K562 (cell line): Measurements from ENCODE around the gene TIPARP. TPM values are rescaled to one million over a fixed set of nuclear protein-coding genes. Genes with fewer than 3 reads are reported as not detected.
A peak's percentile ranks its signal among the peaks of the same experiment; 100 is the strongest.

Experiments
- ATAC-seq: fragments of 200-7000 bp; cut with Tn5 transposase; 3 replicates; pipeline ENCODE4 v1.9.1; 2020; ENCODE audit warnings: moderate library complexity
- BruUV-seq: library from RNA; stranded (reverse); fragments of 400-500 nt; replicated peaks from 2 replicates; lab custom pipeline; 2021; lab: Mats Ljungman, UMichigan
- CTCF ChIA-PET: fragments of 300-600 bp; formaldehyde crosslinking; extraction: SDS; loops from one replicate; lab custom pipeline; 2021; ENCODE audit warnings: low intra/inter-chr PET ratio; lab: Yijun Ruan, JAX
- POLR2A ChIA-PET: fragments of 300-600, 350-650 bp; sonication (Branson Sonifier 250); formaldehyde crosslinking; extraction: SDS; loops from one replicate; lab custom pipeline; 2021; ENCODE audit warnings: antibody characterized with exemption, inconsistent platforms; lab: Yijun Ruan, JAX
- DNase-seq, 4 experiments: peaks; one replicate each; pipeline versions ENCODE4 v3.0.0 to v3.0.0-alpha.2; 2011 to 2018; ENCODE audit warnings: low spot score in 3 of 4, mixed read lengths in 3 of 4; ENCODE audit errors: extremely low read depth in 1 of 4
- FAIRE-seq: peaks from 2 replicates; lab custom pipeline; 2011; peaks lifted over from hg19 to GRCh38; lab: Jason Lieb, UNC
- H2AFZ ChIP-seq: 2 replicates; pipeline ENCODE4 v1.6.0; 2011; ENCODE audit warnings: low read depth, low read length, control low read depth, inconsistent platforms
- H3K27ac ChIP-seq: fragments of 200-600 bp; 3 replicates; pipeline ENCODE4 v1.8.0; 2011; ENCODE audit warnings: low read depth, mild to moderate bottlenecking, control low read depth, inconsistent platforms, low read length, moderate library complexity, mixed read lengths; ENCODE audit errors: extremely low read depth
- H3K27me3 ChIP-seq, 2 experiments: fragments of 300-600 bp in 1 of 2; 2 replicates in 1 of 2; 3 replicates in 1 of 2; pipeline versions ENCODE4 v1.6.0 to v1.8.0; 2011; ENCODE audit warnings: inconsistent platforms in 2 of 2, low read length in 2 of 2, mild to moderate bottlenecking in 1 of 2, mixed read lengths in 1 of 2, moderate library complexity in 1 of 2; ENCODE audit not compliant: control insufficient read depth in 2 of 2, insufficient read depth in 2 of 2
- H3K36me3 ChIP-seq: fragments of 300-600 bp; 3 replicates; pipeline ENCODE4 v1.8.0; 2011; ENCODE audit warnings: mild to moderate bottlenecking, low read length, inconsistent platforms; ENCODE audit not compliant: control insufficient read depth, insufficient read depth
- H3K4me1 ChIP-seq, 2 experiments: fragments of 200-600 bp in 1 of 2; replicated peaks in 1 of 2; 2 replicates in 1 of 2; 3 replicates in 1 of 2; pipeline versions ENCODE4 v1.5.1 to v1.8.0; 2011; ENCODE audit warnings: inconsistent platforms in 2 of 2, low read length in 2 of 2, mild to moderate bottlenecking in 1 of 2, mixed read lengths in 1 of 2, moderate library complexity in 1 of 2; ENCODE audit not compliant: control insufficient read depth in 2 of 2, insufficient read depth in 2 of 2
- H3K4me2 ChIP-seq: 2 replicates; pipeline ENCODE4 v1.6.1; 2011; ENCODE audit warnings: low read length, control low read depth, inconsistent platforms, mixed read lengths; ENCODE audit not compliant: insufficient read depth
- H3K4me3 ChIP-seq: fragments of 200-600 bp; sonication (generic), shearing (Covaris generic); 2 replicates; pipeline ENCODE4 v1.5.1; 2016; ENCODE audit warnings: control low read depth, inconsistent platforms
- H3K79me2 ChIP-seq: fragments of 200-600 bp; 3 replicates; pipeline ENCODE4 v1.8.0; 2011; ENCODE audit warnings: low read length, inconsistent platforms; ENCODE audit not compliant: control insufficient read depth, insufficient read depth
- H3K9ac ChIP-seq, 2 experiments: 2 replicates each; pipeline versions ENCODE4 v1.6.0 to v1.6.1; 2011; ENCODE audit warnings: low read depth in 2 of 2, low read length in 2 of 2, control low read depth in 1 of 2, inconsistent platforms in 1 of 2, mild to moderate bottlenecking in 1 of 2, mixed read lengths in 1 of 2; ENCODE audit not compliant: insufficient read depth in 1 of 2
- H3K9me1 ChIP-seq: one replicate; pipeline ENCODE4 v1.6.0; 2011; ENCODE audit warnings: inconsistent platforms, mild to moderate bottlenecking, low read length, moderate library complexity; ENCODE audit not compliant: control insufficient read depth, insufficient read depth
- H3K9me3 ChIP-seq: replicated peaks from 2 replicates; pipeline ENCODE4 v1.5.1; 2011; ENCODE audit warnings: low read depth, low read length, inconsistent platforms; ENCODE audit not compliant: control insufficient read depth, insufficient read depth
- H4K20me1 ChIP-seq: replicated peaks from 2 replicates; pipeline ENCODE4 v1.6.1; 2011; ENCODE audit warnings: low read length, inconsistent platforms, mixed read lengths; ENCODE audit not compliant: control insufficient read depth, insufficient read depth
- CC2D1A ChIP-seq: fragments of 450-650 bp; IDR thresholded peaks from 2 replicates; pipeline ENCODE4 v1.6.1; 2017; ENCODE audit warnings: mild to moderate bottlenecking
- E2F3 ChIP-seq: fragments of 250-450 bp; sonication (Bioruptor Pico); IDR thresholded peaks from 2 replicates; pipeline ENCODE4 v1.4.0; 2020; ENCODE audit warnings: mild to moderate bottlenecking
- HCFC1 ChIP-seq: IDR thresholded peaks from 2 replicates; pipeline ENCODE4 v1.6.1; 2012; ENCODE audit warnings: low read depth, low read length, improper control_type of control experiment
- MEIS2 ChIP-seq: fragments of 450-650 bp; IDR thresholded peaks from 2 replicates; pipeline ENCODE4 v1.6.1; 2014; ENCODE audit warnings: mild to moderate bottlenecking; ENCODE audit not compliant: partially characterized antibody
- NBN ChIP-seq: fragments of 450-650 bp; IDR thresholded peaks from 2 replicates; pipeline ENCODE4 v1.6.1; 2016; ENCODE audit warnings: low read depth, mild to moderate bottlenecking
- PBX2 ChIP-seq, 2 experiments: IDR thresholded peaks in 1 of 2; conservative IDR thresholded peaks in 1 of 2; 2 replicates each; pipeline ENCODE4 v1.6.1; 2016; ENCODE audit warnings: low read depth in 2 of 2, mild to moderate bottlenecking in 1 of 2, missing compliant biosample characterization in 1 of 2, missing genetic modification characterization in 1 of 2, moderate library complexity in 1 of 2
- PKNOX1 ChIP-seq: fragments of 450-650 bp; IDR thresholded peaks from 2 replicates; pipeline ENCODE4 v1.6.1; 2016
- WGBS: fragments of 100-300 bp; shearing (Covaris generic); methylation state at CpG from one replicate; pipeline ENCODE4 v1.1.6; 2016; ENCODE audit warnings: low coverage, mixed read lengths; ENCODE audit not compliant: insufficient coverage; ENCODE audit errors: missing lambda C conversion rate; 5-methylcytosine and 5-hydroxymethylcytosine counted together
- in situ Hi-C: fragments of 300-500 bp; cut with MboI; formaldehyde crosslinking; loops from 4 replicates; pipeline ENCODE4 v1.15.0; 2018; ENCODE audit warnings: inconsistent platforms, mixed read lengths
- intact Hi-C: fragments of 100-400 bp; cut with micrococcal nuclease; formaldehyde crosslinking; loops from 2 replicates; pipeline ENCODE4 v1.14.2; 2022
- polyA plus RNA-seq, 8 experiments: library from polyadenylated mRNA; depleted of rRNA in 4 of 8; stranded (reverse) in 5 of 8; unstranded in 3 of 8; fragments of >200 nt; fragmentation: Nextera tagmentation in 2 of 8; fragmentation: Illumina TruSeq in 1 of 8; extraction: Ambion mirVana in 2 of 8; extraction: Trizol in 1 of 8; gene quantifications; 2 replicates each; pipeline versions ENCODE4 v1.2.1 to v1.2.3, GENCODE V29; 2011 to 2014; ENCODE audit warnings: inconsistent platforms in 1 of 8, missing spikeins in 1 of 8
- total RNA-seq, 7 experiments: library from RNA; depleted of rRNA in 6 of 7; stranded (reverse); fragments of >200 nt in 6 of 7; fragmentation: Illumina TruSeq in 2 of 7; extraction: Trizol in 2 of 7; gene quantifications; 2 replicates each; pipeline versions ENCODE4 v1.2.1 to v1.2.3, GENCODE V29; 2011 to 2021; ENCODE audit warnings: low replicate concordance in 1 of 7
- TF ChIP-seq, protein P1 (sequence below): sonication (generic); IDR thresholded peaks from 2 replicates; pipeline ENCODE4 v1.6.1; 2016

The TIPARP gene
- total and polyA plus RNA-seq, 9 of the 15 experiments (the other 6 are each of a cell fraction or from before 2014, with no cell fraction given), result 2.4 to 29.4 (median 15.1) TPM

DNA sequence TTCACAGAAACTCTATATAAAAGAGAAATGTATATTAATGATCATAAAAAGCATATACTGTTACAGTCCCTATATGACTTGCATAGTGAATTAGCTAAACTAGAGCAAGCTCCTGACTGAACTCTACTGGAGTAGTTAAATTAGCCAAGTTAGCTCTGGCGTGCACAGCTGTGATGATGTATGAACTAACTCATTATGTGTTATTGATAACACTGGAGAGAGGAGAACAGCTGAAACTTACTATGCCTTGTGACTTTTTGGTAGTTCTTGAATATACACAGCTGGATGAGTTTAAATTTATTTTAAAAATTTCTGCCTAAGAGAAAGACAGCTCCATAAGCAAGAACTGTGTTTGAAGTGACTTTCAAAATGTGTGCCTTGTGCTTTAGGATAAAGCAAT lies 8.1 kb downstream of the TIPARP start:
- CTCF ChIA-PET, result no interaction called here
- POLR2A ChIA-PET, result interaction anchor here (0.6 to 1.3 kb wide), 6 partner anchors 8 to 387 kb away, joined by 3 to 4 read pairs (median 3); partner anchors contain the start of gene TIPARP

GRCh38 chr3:156682963-156683362 lies 8.6 kb downstream of the TIPARP start:
- no peak for TF ChIP-seq NBN
- TF ChIP-seq HCFC1, result no peak
- TF ChIP-seq PBX2 (CRISPR knock-in tag; IDR thresholded peaks at IDR 0.05; ENCODE audit: low read depth), result no peak
- peak; percentile 67 for TF ChIP-seq PBX2 (tag; conservative IDR thresholded peaks at IDR 0.05; ENCODE audit: low read depth)
- no peak for TF ChIP-seq E2F3
- TF ChIP-seq MEIS2, result peak; percentile 68
- TF ChIP-seq PKNOX1, result peak; percentile 50
- H4K20me1 ChIP-seq, result peaks cover 34% of the 10 kb centered on the region
- no peaks in the 10 kb centered on the region for H3K27me3 ChIP-seq
- no TSS peak for BruUV-seq
- peaks cover 99% of the 10 kb centered on the region for H3K79me2 ChIP-seq
- H3K4me3 ChIP-seq, result no peak overlapping the region
- H3K9me1 ChIP-seq, result no peaks in the 10 kb centered on the region
- ATAC-seq (no peak), DNase-seq (no peak), FAIRE-seq (no peak)
- H3K4me2 ChIP-seq, result no peak overlapping the region
- H3K27ac ChIP-seq, result no peak overlapping the region
- H3K9me3 ChIP-seq, result no peaks in the 10 kb centered on the region
- H3K36me3 ChIP-seq, result peaks cover 81% of the 10 kb centered on the region
- ChIA-PET CTCF (no interaction called here), POLR2A (interaction anchor here (0.6 to 1.3 kb wide), 7 partner anchors 9 to 387 kb away, joined by 3 to 4 read pairs (median 3); partner anchors contain the start of gene TIPARP)
- no peak overlapping the region for H2AFZ ChIP-seq
- in situ Hi-C loops (loop anchor here (10.0 to 25.0 kb wide), 3 partner anchors 402 to 546 kb away; no protein-coding TSS in a partner anchor), intact Hi-C loops (no loop called here)
- H3K4me1 ChIP-seq, result peaks cover 4 to 41% of the 10 kb centered on the region in 2 experiments; a peak in 3 of 5 replicates
- no peak overlapping the region for H3K9ac ChIP-seq

More for the DNA sequence above, 8.1 kb downstream of the TIPARP start:
- no peak overlapping the region for H2AFZ ChIP-seq
- 61% methylated on average over 1 of the region's 1 CpG for WGBS
- in situ Hi-C loops (loop anchor here (10.0 to 25.0 kb wide), 3 partner anchors 402 to 545 kb away; no protein-coding TSS in a partner anchor), intact Hi-C loops (no loop called here)
- H3K4me2 ChIP-seq, result no peak overlapping the region
- H3K27me3 ChIP-seq, result no peaks in the 10 kb centered on the region
- H3K79me2 ChIP-seq, result peaks cover 99% of the 10 kb centered on the region
- peaks cover 38% of the 10 kb centered on the region for H4K20me1 ChIP-seq
- FAIRE-seq (no peak), ATAC-seq (no peak), DNase-seq (no peak)
- TF ChIP-seq, protein P1, sequence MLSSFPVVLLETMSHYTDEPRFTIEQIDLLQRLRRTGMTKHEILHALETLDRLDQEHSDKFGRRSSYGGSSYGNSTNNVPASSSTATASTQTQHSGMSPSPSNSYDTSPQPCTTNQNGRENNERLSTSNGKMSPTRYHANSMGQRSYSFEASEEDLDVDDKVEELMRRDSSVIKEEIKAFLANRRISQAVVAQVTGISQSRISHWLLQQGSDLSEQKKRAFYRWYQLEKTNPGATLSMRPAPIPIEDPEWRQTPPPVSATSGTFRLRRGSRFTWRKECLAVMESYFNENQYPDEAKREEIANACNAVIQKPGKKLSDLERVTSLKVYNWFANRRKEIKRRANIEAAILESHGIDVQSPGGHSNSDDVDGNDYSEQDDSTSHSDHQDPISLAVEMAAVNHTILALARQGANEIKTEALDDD, result peak; percentile 51; the same call in 1 of the 2 replicates
- no peak for TF ChIP-seq CC2D1A
- peaks cover 6 to 41% of the 10 kb centered on the region in 2 experiments; a peak in 3 of 5 replicates for H3K4me1 ChIP-seq
- no peaks in the 10 kb centered on the region for H3K9me3 ChIP-seq
- H3K27ac ChIP-seq, result no peak overlapping the region
- no peak overlapping the region for H3K4me3 ChIP-seq
- no TSS peak for BruUV-seq
- peaks cover 81% of the 10 kb centered on the region for H3K36me3 ChIP-seq
- no peak overlapping the region for H3K9ac ChIP-seq
- no peaks in the 10 kb centered on the region for H3K9me1 ChIP-seq
